Ureter (tissue), 1 donor: ENCODE measurements around the gene ERN1. TPM values are rescaled to one million over a fixed set of nuclear protein-coding genes. Genes with fewer than 3 reads are reported as not detected.
"Not testable (repeated sequence)": the region's sequence is repeated elsewhere in the genome, so short reads cannot be mapped to it uniquely, and the experiment has no call there.

Source experiments
- DNase-seq: peaks from one replicate; pipeline ENCODE4 v3.0.0-alpha.2; 2020; ENCODE audit warnings: low spot score
- total RNA-seq: library from RNA; stranded (reverse); gene quantifications from one replicate; pipeline ENCODE4 v1.2.4, GENCODE V29; 2023
- donor health status: DM: yes; HTN: yes; CAD: no.

Gene ERN1
- total RNA-seq, 1 donor from 2014 or later: 49.2 TPM

DNA sequence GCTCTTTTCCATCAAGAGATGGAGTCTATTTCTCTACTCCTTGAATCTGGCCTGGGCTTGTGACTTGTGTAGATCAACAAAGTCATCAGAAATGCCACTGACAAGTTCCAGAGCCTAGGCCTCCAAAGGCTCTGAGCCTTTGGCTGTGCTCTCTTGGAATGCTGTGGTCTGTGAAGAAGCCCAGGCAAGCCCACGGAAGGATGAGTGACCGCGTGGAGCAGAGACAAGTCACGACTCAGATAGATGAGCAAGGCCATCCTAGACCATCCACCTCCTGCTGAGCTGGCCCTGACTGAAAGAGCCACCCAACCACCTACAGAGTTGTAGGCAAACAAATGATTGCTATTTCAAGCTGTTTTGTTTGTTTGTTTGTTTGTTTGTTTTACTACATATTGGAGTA lies 97.9 kb downstream of the ERN1 start:
- no peak for DNase-seq

DNA sequence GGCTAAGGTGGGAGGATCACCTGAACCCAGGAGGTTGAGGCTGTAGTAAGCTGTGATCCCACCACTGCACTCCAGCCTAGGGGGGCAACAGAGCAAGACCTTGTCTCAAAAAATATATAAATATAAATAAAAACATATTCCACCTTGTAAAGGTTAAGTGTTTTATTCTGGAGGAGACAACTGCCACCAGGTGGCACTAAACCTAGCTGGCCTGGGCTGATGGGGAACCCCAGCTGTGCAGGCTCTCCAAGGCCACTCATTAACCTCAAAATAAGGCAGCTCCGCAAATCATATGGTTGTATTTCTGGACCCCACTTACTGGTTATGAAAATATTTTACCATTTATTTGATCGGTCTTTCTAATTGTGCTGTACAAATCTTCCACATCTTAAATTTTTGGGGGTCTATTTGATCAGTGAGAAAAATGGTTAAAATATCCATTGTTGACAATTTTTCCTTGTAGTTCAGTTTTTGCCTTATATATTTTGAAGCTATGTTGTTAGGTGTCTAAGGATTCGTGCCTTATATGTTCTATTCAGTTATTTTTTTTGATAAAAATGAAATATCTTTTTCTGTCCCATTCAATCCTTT lies 101.0 kb downstream of the ERN1 start:
- no peak for DNase-seq

DNA sequence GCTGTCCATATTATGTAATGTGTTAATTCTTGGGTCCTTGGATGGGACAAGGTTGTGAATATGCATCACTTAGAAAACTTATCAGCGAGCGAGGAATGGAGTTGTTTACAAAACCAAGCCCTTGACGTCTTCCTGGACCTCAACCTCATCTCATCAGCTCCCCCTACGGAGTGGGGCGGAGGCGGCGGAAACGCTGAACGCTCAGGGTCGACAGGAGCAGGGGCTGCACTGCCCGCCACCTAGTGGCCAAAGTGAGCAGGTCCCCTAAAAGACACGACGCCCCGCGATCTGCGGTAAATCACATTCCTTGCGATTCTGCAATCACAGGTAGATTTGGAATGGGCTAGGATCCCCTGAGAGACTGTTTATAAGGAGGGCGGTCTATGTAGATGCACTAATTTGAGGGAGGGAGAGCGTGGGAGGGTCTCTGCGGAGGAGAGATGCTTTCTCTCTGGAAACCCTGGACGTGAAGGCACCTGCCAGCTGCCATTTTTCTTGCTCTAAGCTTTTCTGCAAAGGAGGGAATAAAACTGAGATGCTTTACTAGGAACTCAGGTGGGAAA lies 104.1 kb downstream of the ERN1 start:
- DNase-seq: peak; percentile 81

DNA sequence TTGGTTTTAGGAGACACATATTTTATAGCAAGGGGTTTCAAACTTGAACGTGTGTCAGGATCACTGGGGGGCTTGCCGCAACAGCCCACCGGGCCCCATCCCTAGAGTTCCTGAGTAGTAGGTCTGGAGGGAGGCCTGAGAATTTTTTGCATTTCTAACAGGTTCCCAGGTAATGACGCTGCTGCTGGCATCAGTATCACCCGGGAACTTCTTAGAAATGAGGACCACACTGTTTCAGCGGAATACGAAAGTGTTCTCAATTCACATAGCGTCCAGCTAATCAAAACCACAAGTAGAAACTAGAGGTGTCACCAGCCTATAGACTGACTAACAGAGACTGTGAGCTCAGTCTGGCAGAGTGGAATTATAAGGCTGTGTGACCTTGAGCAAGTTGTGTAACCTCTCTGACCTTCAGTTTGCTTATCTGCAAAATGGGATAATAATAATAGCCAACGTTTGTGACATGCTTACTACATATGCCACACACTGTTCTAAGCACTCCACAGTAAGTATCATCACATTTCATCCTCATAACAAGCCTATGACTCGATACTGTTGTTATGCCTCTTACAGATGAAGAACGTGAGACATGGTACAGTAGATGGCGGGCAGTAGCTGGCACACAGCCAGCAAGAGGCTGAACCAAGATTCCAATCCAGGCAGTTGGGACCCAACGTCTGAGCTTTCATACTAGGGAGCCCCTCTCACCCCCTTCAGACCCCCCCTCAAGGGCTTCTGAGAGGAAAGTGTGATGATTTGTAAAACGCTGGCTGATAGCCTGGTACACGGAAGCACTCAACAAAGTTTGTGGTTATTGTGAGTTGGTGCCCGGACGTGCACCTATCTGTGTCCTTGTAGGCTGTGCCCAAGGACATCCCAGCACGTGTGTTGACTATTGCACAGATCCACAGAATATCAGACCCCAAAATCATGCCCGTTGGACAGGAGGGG lies 104.9 kb downstream of the ERN1 start:
- peak; percentile 44 for DNase-seq

DNA sequence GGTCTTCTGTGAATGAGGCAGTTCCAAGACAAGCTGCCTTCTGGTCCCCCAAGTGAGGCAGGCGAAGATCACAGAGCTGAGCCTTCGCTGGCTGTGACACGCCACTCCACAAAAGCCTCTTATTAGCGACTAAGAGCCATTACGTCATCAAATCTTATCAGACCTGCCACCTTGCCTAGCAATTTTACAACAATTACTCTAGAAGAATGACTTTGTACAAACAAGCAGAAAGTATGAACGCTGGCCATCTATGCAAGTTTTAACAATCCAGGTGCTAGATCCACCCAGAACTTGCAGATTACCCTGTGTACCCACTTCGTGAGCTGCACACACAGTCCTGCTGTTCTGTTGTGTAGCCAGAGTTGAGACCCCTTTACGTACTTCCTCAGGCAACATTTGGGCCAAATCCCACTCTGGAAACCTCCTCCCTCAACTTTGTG lies 105.7 kb downstream of the ERN1 start:
- peak; percentile 12 for DNase-seq

DNA sequence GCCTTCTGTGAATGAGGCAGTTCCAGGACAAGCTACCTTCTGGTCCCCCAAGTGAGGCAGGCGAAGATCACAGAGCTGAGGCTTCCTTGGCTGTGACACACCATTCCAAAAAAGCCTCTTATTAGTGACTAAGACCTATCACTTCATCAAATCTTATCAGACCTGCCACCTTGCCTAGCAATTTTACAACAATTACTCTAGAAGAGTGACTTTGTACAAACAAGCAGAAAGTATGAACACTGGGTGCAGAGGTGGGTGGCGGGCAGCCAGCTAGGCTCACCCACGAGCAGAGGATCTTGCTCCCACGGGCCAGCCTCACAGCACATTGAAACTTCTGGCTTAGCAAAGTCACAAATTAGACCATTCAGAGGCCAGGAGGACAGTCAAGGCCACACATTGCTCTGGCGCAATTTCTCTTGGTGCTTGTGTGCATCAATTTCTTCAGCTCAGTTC lies 107.3 kb downstream of the ERN1 start:
- DNase-seq: peak; percentile 35

DNA sequence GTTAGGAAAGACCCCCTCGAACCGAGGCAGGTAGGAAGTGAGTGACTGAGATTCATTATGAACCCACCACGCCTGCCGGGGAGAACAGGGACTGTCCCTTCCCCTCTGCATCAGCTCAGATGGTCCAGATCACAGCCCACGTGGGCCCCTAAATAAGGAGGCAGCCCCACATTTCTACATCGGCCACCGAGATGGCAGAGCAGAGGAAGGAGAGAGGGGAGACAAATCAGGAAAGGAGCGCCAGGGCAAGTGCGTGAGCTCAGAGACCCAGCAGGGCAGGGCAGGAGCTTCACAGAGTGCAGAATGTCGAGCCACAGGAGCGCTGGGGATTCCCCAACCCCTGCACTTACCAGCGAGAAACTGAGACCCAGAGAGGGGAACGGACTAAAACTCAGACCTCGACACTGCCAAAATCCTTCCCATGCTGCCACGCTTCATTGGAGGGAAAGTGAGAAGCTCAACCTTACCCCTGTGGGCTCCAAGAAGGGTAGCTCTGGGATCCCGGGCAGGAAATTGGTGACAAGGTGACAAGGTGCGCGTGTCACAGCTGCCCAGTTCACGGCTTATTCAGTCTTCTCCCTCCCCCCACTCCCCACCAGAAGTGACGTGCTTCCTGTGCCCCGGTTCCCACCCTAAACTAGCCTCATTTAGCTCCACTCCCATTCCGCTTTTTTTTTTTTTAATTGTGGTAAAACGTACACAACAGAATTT lies 109.7 kb downstream of the ERN1 start, which contains the start of gene ICAM2:
Gene ICAM2 (minus strand): TSS at position 578 of the 711 bp plus-strand sequence. CDS start 13,942 bp downstream, outside the sequence.
- DNase-seq: peak; percentile 70

DNA sequence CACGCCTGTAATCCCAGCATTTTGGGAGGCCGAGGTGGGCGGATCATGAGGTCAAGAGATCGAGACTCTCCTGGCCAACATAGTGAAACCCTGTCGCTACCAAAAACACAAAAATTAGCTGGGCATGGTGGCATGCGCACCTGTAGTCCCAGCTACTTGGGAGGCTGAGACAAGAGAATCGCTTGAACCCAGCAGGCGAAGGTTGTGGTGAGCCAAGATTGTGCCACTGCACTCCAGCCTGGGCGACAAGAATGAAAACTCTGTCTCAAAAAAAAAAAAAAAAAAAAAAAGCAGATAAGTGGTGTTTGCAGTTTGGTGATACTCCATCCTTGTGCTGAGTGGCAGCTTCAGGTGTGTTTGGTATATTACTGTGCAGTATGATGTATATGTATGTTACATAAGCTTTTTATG lies 110.4 kb downstream of the ERN1 start:
- DNase-seq: not testable (repeated sequence)

DNA sequence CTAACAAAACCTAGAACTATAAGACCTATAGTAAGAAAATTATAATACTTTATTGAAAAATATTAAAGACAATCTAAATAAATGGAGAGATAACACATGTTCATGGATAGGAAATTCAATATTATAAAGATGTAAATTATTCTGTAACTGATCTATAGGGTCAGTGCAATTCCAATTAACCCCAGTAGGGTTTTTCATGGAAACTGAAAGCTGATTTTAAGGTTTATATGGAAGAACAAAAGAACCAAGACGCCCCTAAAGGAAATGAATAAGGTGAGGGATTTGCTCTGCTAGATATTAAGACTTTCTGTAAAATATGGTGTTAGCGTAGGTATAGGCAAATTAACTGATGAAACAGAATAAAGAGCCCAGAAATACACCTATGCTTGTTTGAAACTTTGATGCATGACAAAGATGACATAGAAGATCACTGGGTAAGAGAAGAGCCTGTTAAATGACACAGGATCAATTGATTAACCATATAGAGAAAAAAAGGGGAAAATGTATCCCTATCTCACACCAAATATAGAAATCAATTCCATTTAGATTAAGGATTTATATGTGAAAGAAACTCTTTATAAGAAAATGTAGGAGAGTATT lies 112.5 kb downstream of the ERN1 start:
- DNase-seq: no peak

DNA sequence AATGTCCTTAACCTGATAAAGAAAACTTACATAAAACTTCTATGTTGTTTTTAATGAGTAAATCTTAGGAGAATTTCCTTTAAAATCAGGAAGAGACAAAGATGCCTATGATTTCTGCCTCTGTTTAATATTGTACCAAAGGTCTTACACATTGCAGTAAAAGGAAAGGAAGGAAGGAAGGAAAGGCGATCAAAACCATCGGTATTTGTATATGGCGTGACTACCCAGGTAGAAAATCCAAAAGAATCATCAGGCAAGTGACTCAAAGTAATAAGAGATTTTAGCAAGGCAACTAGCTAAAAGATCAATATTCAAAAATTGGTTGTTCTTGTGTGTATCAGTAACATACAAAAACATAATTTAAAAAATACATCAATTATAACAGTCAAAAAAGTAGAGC lies 113.0 kb downstream of the ERN1 start:
- DNase-seq: no peak

DNA sequence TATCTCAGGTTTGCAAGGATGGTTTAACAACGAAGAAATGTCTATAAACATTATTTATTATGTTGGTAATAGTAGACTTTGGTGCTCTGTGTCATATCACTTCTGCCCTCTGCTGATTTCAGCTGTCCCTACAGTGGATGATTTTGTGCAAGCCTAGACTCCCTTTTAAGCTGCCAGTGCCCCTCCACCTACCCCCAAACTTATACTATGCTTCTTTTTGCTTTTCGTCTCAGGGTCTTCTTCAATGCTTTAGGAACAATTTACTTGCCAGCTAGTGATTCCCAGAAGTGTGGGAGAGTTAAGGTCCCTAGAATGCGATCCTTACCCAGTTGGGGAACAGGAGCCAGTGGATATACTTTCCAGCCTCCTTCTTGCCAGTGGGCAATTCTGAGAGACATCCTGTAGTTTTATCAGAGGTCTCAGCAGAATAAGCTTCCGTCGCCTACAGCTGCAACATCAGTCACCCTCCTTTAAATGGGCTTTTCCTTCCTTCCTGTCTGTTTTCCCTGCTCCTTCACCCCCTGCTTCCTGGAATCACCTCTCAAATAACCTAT lies 113.6 kb downstream of the ERN1 start:
- no peak for DNase-seq

DNA sequence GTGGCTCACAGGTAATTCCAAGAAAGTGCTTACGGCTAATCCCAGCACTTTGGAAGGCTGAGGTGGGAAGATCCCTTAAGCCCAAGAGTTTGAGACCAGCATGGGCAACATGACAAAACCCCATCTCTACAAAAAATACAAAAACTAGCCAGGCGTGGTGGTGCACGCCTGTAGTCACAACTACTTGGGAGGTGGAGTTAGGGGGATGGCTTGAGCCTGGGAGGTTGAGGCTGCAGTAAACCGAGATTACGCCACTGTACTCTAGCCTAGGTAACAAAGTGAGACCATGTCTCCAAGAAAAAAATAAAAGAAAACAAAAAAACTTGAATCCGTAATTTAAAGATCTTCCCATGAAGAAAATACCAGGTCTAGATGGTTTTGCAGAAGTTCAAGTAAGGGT lies 114.5 kb downstream of the ERN1 start:
- no peak for DNase-seq

DNA sequence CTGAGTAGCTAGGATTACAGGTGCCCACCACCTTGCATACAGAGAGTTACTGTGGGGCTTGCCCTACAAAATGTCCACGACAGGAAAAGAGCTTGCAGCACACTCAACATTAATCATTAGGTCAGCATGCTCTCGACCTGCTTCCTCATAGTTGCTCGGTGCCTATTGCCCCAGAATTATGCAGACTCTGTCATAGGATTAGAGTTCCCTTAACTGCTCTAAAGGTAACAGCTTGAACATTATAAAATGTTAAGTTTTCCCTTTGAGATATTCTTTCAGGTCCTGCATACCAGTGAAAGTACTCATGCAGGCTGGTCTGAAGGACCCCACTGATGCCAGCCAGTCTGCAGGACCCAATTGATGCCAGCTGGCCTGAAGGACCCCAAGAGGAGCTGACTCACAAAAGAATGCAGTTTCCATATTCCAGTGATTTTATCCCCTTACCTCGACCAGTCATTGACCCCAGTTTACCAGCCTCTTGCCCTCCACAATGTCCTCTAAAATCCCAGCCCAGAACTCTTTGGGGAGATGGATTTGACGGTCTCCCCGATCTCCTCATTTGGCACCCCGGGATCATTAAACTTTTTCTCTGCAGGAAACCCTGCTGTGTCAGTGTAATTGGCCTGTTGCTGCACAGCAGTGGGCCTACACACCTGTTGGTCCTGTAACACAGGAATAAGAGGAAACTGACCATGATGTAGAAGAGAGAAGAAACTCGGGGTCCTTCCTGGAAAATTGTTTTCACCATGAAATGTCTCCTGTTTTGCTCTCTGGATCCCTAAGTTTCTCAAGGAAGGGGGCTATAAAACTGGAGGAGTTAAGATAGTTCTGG lies 120.2 kb downstream of the ERN1 start:
- no peak for DNase-seq

DNA sequence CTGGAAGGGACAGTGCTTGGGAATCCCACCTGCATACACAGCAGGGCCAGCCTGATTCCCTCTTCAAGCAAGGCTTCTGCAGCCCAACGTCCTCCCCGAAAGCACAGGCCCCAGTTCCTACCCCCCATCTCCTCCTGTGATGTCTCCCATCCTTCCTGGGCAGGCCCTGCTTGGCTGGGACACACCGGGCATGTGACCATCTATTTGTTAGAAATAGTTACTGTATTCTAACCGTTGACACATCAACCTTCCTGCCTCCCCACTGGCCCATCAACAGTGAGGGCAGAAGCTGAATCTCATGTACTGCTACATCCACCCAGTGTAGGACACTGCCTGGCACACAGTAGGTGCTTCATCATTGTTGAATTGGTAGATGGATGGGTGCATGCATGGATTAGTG lies 121.1 kb downstream of the ERN1 start:
- no peak for DNase-seq

DNA sequence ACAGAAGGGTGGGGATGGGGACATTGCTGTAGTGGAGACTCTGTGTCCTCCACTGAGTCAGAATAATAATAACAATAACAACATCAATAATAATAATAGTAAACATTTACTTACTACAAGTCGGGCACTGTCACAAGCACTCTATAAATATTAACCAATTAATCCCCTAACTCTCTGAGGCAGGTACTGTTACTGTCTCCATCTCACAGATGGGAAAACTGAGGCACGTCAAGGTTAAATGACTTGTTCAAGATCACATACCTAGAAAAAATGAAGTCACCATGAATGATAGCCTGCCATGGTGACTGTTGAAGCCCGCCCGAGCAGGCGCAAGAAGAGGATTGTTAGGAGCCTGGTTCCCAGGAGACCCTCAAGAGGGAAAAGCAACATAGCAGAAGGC lies 121.6 kb downstream of the ERN1 start:
- no peak for DNase-seq

DNA sequence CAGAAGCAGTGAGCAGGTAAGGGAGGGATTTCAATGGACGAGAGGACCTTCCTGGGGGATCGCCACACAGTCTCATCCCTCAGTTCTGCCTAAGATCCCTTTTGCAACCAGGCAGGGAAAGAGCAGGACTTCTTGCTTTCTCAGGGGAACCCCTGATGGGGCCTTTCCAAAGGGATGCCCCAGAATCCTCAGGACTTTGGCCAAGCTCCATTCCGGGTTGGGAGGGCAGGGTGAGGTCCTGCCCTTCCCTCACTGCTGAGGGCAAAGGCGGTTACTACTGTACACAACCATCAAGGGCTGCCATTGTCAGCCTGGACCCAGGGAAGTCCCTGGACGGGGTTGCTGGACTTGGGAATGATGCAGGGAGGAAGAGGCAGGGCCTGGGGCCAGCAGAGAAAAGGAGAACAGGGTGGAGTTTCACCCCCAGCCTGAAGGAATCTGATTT lies 122.1 kb downstream of the ERN1 start:
- DNase-seq: peak; percentile 41

DNA sequence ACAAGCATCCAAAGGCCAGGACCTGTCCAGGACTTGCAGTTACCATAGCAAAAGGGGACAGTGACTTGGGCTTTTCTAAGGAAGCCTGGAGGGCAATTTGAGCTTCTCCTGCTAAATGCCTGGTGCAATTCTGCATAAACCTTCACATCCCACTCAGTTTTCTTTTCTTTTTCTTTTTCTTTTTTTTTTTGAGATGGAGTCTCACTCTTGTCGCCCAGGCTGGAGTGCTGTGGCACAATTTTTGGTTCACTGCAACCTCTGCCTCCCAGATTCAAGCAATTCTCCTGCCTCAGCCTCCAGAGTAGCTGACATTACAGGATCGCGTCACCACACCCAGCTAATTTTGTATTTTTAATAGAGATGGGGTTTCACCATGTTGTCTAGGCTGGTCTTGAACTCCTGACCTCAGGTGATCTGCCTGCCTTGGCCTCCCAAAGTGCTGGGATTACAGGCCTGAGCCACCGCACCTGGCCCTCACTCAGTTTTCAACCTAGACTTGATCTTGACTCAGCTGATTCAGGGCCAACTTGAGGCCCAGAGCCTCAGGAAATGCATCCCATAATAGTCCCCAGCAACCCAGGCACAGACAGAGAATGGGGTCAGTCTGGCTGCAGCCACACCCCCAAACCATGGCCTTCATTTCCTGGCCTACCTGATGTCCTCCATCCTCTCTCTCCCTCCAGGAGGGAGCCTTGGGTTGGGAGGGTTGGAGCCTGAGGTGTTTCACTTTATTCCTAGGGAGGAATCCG lies 122.7 kb downstream of the ERN1 start:
- DNase-seq: not testable (repeated sequence)

DNA sequence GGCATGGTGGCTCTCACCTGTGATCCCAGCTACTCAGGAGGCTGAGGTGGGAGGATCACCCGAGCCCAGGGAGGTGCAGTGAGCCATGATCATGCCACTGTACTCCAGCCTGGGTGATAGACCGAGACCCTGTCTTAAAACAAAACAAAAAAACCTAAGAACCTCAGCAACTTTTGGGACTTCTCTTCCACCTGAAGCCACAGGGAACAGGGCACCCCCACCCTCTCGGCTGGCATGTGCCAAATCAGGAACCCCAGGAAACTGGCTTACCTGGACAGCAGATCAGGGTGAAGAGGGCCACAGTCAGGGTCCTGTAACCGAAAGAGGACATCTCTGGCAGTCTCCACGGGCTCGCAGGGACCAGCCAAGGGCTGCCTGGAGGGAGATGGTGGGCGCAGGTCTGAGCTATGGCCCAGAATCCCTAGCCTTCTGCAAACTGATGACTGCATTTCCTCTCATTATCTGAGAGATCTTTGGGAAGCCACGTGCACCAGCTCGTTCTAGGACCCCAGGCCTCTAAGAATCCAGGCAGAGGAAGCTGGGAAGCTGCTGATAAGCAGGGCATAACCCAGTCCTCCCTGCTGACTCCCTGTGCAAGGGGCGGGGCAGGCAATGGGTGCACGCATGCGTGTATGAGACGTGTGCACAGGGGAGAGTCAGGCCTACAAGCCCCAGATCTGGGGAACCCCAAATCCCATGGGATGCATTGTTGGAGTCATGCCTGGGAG lies 123.4 kb downstream of the ERN1 start:
- peak; percentile 56 for DNase-seq

DNA sequence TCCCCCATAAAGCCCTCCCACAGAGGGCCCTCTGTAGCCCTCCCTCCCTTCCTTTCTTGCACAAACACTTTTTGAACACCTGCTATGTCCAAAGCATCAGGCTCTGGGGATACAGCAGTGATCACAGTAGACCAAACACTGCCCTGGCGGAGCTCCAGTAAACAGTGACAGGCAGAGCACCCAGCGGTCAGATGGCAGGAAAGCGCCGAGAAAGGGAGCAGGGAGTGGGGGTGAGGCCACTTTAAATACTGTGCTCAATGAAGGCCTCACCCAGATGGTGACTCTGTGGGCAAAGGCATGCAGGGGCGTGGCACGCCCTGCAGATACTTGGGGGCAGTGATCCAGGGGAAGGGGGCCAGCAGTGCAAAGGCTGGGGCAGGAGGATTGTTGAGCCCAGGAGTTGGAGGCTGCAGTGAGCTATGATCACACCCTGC lies 124.2 kb downstream of the ERN1 start:
- peak; percentile 70 for DNase-seq
